Neuron (in vitro differentiated cells): ENCODE results near the gene HSPA1B.

Source experiments
- H2AFZ ChIP-seq: one replicate; pipeline ENCODE4 v1.6.1; 2013; ENCODE audit warnings: low read depth, mild to moderate bottlenecking, inconsistent platforms, low read length, moderate library complexity
- H3K27me3 ChIP-seq: one replicate; pipeline ENCODE4 v1.6.1; 2013; ENCODE audit warnings: low read length; ENCODE audit not compliant: insufficient read depth
- H3K36me3 ChIP-seq: one replicate; pipeline ENCODE4 v1.6.1; 2013; ENCODE audit warnings: low read length; ENCODE audit not compliant: insufficient read depth
- H3K4me1 ChIP-seq: one replicate; pipeline ENCODE4 v1.6.1; 2013; ENCODE audit warnings: low read length; ENCODE audit not compliant: insufficient read depth
- H3K4me3 ChIP-seq: 2 replicates; pipeline ENCODE4 v1.5.1; 2013; ENCODE audit warnings: mild to moderate bottlenecking, low read length, moderate library complexity
- H3K9me3 ChIP-seq: one replicate; pipeline ENCODE4 v1.6.1; 2013; ENCODE audit warnings: low read length

The HSPA1B gene

DNA sequence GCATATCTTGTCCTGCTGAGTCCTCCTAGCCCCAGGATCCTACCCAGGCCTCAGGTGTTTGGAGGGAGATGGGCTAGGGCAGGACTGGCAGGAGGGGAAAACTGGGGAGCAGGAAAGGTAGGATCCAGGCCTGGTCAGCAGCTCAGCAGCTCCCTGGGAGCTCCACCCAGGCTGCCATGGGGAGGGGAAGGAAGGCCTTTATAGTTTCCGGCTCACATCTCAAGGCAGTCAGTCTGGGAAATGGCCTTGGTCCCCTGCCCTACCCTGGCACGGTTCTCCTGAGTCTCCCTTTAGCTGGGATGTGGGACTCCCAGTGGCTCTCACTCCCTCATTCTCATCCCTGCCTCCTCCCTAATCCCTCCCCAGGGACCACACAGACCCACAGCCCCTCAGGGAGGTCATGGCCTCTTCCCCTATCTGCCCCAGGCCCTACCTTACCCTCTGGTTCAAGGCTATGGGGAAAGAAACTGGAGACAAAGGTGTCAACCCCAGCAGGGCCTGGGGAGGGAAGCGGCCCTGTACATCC lies 49.6 kb downstream of the HSPA1B start:
- Histone ChIP-seq H3K27me3 (no peaks in the 10 kb centered on the region), H3K4me3 (no peak overlapping the region), H3K4me1 (no peaks in the 10 kb centered on the region), H3K9me3 (no peaks in the 10 kb centered on the region), H2AFZ (no peak overlapping the region), H3K36me3 (peaks cover 22% of the 10 kb centered on the region)

GRCh38 chr6:31877651-31878161 lies 50.2 kb downstream of the HSPA1B start:
- no peaks in the 10 kb centered on the region for H3K9me3 ChIP-seq
- peaks cover 27% of the 10 kb centered on the region for H3K36me3 ChIP-seq
- H3K4me3 ChIP-seq = no peak overlapping the region
- H2AFZ ChIP-seq = no peak overlapping the region
- H3K27me3 ChIP-seq = no peaks in the 10 kb centered on the region
- no peaks in the 10 kb centered on the region for H3K4me1 ChIP-seq

- H3K27me3 ChIP-seq = no peaks in the 10 kb centered on the region
- H3K9me3 ChIP-seq = no peaks in the 10 kb centered on the region
- peaks cover 32% of the 10 kb centered on the region for H3K36me3 ChIP-seq
- H2AFZ ChIP-seq = no peak overlapping the region
- no peaks in the 10 kb centered on the region for H3K4me1 ChIP-seq
- no peak overlapping the region for H3K4me3 ChIP-seq
These were observed 50.7 kb downstream of the HSPA1B start for GRCh38 chr6:31878222-31878621.

- Histone ChIP-seq H3K4me3 (no peak within 1 kb of the TSS), H3K27me3 (no peaks in the 10 kb centered on the region), H3K4me1 (no peaks in the 10 kb centered on the region), H3K9me3 (no peaks in the 10 kb centered on the region), H2AFZ (no peak within 1 kb of the TSS), H3K36me3 (peaks cover 37% of the 10 kb centered on the region)
These were observed 51.2 kb downstream of the HSPA1B start, which contains the start of gene SLC44A4 for GRCh38 chr6:31878726-31879125. TSS of gene SLC44A4 (minus strand) at chr6:31878997. CDS start at chr6:31878980, 17 bp downstream.

DNA sequence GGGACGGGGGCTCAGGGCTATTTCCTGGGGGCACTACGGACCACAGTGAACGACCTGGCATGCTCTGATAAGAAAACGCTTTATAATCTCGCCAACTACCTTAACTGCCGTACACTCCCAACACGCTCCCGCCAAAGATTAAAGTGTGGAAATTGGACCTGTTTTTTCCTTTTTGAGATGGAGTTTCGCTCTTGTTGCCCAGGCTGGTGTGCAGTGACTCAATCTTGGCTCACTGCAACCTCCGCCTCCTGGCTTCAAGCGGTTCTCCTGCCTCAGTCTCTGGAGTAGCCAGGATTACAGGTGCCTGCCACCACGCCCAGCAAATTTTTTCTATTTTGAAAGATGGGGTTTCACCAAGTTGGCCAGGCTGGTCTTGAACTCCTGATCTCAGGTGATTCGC lies 51.6 kb downstream of the HSPA1B start:
- Histone ChIP-seq H3K9me3 (no peaks in the 10 kb centered on the region), H3K36me3 (peaks cover 41% of the 10 kb centered on the region), H3K27me3 (no peaks in the 10 kb centered on the region), H3K4me3 (no peak overlapping the region), H3K4me1 (no peaks in the 10 kb centered on the region), H2AFZ (no peak overlapping the region)
